ENCODE measurements around the gene FOXO6. TPM values are rescaled to one million over a fixed set of nuclear protein-coding genes. Genes with fewer than 3 reads are reported as not detected.

Gene FOXO6
- total RNA-seq, 1 experiment from 2014 or later, result 9.0 TPM

- peaks cover 7% of the 10 kb centered on the region; the same call in 1 of the 2 replicates for H3K27me3 ChIP-seq (ENCODE audit: insufficient read depth, low read depth)
- H3K4me3 ChIP-seq, result peak overlapping the region; percentile 61; the same call in 1 of the 2 replicates
- H3K4me2 ChIP-seq, result peak overlapping the region; percentile 90
- TF ChIP-seq CTCF (conservative IDR thresholded peaks at IDR 0.05), result no peak
- no peak for DNase-seq
- intact Hi-C loops (cut with micrococcal nuclease; ENCODE audit: unreplicated experiment), result loop anchor here (1.0 kb wide), 2 partner anchors 20 to 54 kb away; no protein-coding TSS in a partner anchor
- ChIA-PET POLR2A (ENCODE audit: unreplicated experiment) (interaction anchor here (0.6 to 1.2 kb wide), 4 partner anchors 54 to 303 kb away, joined by 5 to 17 read pairs (median 12); no protein-coding TSS in a partner anchor), CTCF (interaction anchor here (0.7 to 1.6 kb wide), 8 partner anchors 15 to 139 kb away, joined by 3 to 23 read pairs (median 6); no protein-coding TSS in a partner anchor)
- H3F3A ChIP-seq (ENCODE audit: insufficient read depth, low read depth), result peaks cover 33% of the 10 kb centered on the region; the same call in 1 of the 2 replicates
- no TSS peak for BruUV-seq (replicated peaks)
- no peak overlapping the region for H3K27ac ChIP-seq
- H2AFZ ChIP-seq, result peak overlapping the region; percentile 73; the same call in 1 of the 2 replicates
- H3K79me2 ChIP-seq (ENCODE audit: low read depth), result no peaks in the 10 kb centered on the region
- no peaks in the 10 kb centered on the region for H4K20me1 ChIP-seq (ENCODE audit: insufficient read depth)
- H3K4me1 ChIP-seq (replicated peaks; ENCODE audit: insufficient read depth), result peaks cover 57% of the 10 kb centered on the region
- no peaks in the 10 kb centered on the region for H3K9me2 ChIP-seq (ENCODE audit: insufficient read depth)
- H3K36me3 ChIP-seq (ENCODE audit: low read depth), result no peaks in the 10 kb centered on the region
- H3K9me3 ChIP-seq (ENCODE audit: insufficient read depth, low read depth), result no peaks in the 10 kb centered on the region
These were observed 492 bp downstream of the FOXO6 start for GRCh38 chr1:41361495-41362356.

GRCh38 chr1:41362357-41362721 is 1.1 kb downstream of the FOXO6 start:
- H3K4me3 ChIP-seq, result peak overlapping the region; percentile 61; the same call in 1 of the 2 replicates

More at GRCh38 chr1:41362357-41362721, 1.1 kb downstream of the FOXO6 start:
- Histone ChIP-seq H3K79me2 (ENCODE audit: low read depth) (no peaks in the 10 kb centered on the region), H4K20me1 (ENCODE audit: insufficient read depth) (no peaks in the 10 kb centered on the region), H3K9me2 (ENCODE audit: insufficient read depth) (no peaks in the 10 kb centered on the region), H3F3A (ENCODE audit: insufficient read depth, low read depth) (peaks cover 29% of the 10 kb centered on the region; the same call in 1 of the 2 replicates), H3K4me2 (peak overlapping the region; percentile 90), H3K9me3 (ENCODE audit: insufficient read depth, low read depth) (no peaks in the 10 kb centered on the region), H3K36me3 (ENCODE audit: low read depth) (no peaks in the 10 kb centered on the region), H2AFZ (peak overlapping the region; percentile 73; the same call in 1 of the 2 replicates), H3K27ac (no peak overlapping the region), H3K27me3 (ENCODE audit: insufficient read depth, low read depth) (peaks cover 7% of the 10 kb centered on the region; the same call in 1 of the 2 replicates), H3K4me1 (replicated peaks; ENCODE audit: insufficient read depth) (peaks cover 57% of the 10 kb centered on the region)
- TF ChIP-seq CTCF (conservative IDR thresholded peaks at IDR 0.05), result no peak
- no peak for TF ChIP-seq EZH2 (IDR thresholded peaks at IDR 0.05; ENCODE audit: low read depth)
- DNase-seq, result no peak
- BruUV-seq (replicated peaks), result no TSS peak
- intact Hi-C loops (cut with micrococcal nuclease; ENCODE audit: unreplicated experiment), result no loop called here
- POLR2A ChIA-PET (ENCODE audit: unreplicated experiment), result interaction anchor here (0.6 kb wide), 1 partner anchor 302 kb away, joined by 17 read pairs; no protein-coding TSS in a partner anchor
- CTCF ChIA-PET, result interaction anchor here (0.7 to 1.1 kb wide), 4 partner anchors 15 to 138 kb away, joined by 4 to 23 read pairs (median 8); no protein-coding TSS in a partner anchor

Measured in PC-9 (cell line).